Astrocyte (in vitro differentiated cells and primary cell): ENCODE data around the gene DPF3.

ENCODE experiments used
- EZH2 ChIP-seq: IDR thresholded peaks from 2 replicates; pipeline ENCODE4 v1.6.1; 2012; ENCODE audit warnings: mild to moderate bottlenecking, low read length, inconsistent platforms; ENCODE audit not compliant: insufficient read depth
- TF ChIP-seq, protein P1 (sequence below): IDR thresholded peaks from 2 replicates; pipeline ENCODE4 v1.5.1; 2011; ENCODE audit warnings: low read depth, mild to moderate bottlenecking, inconsistent platforms, low read length, moderate library complexity; ENCODE audit not compliant: insufficient read depth

DNA sequence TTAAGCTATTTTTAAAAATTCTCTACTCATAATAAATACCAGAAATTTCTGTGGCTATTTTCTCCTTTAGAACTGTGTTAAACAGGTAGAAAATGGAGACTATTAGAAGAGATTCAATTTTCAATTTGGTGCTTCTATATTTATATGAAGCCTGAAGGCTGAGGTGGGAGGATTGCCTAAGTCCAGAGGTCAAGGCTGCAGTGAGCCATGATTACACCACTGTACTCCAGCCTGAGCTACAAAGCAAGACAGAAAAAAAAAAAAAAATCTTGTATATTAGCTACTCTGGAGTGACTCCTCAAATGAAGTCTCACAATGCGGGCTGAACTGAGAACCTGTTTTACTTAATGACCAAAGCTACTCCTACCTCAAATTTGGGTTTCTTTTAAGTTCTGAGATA, 9.8 kb upstream of the DPF3 start:
- TF ChIP-seq, protein P1, sequence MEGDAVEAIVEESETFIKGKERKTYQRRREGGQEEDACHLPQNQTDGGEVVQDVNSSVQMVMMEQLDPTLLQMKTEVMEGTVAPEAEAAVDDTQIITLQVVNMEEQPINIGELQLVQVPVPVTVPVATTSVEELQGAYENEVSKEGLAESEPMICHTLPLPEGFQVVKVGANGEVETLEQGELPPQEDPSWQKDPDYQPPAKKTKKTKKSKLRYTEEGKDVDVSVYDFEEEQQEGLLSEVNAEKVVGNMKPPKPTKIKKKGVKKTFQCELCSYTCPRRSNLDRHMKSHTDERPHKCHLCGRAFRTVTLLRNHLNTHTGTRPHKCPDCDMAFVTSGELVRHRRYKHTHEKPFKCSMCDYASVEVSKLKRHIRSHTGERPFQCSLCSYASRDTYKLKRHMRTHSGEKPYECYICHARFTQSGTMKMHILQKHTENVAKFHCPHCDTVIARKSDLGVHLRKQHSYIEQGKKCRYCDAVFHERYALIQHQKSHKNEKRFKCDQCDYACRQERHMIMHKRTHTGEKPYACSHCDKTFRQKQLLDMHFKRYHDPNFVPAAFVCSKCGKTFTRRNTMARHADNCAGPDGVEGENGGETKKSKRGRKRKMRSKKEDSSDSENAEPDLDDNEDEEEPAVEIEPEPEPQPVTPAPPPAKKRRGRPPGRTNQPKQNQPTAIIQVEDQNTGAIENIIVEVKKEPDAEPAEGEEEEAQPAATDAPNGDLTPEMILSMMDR: no peak
- TF ChIP-seq EZH2: no peak
